ENCODE measurements around the gene PRKAA1.

GRCh38 chr5:40829748-40830533 lies 31.8 kb upstream of the PRKAA1 start:
- TF ChIP-seq CTCF (IDR thresholded peaks at IDR 0.05) (no peak), POLR2AphosphoS5 (IDR thresholded peaks at IDR 0.05) (no peak)
